HT-29 (cell line): ENCODE results near the gene POU2F2. TPM values are rescaled to one million over a fixed set of nuclear protein-coding genes. Genes with fewer than 3 reads are reported as not detected.
"Not testable (repeated sequence)": the region's sequence is repeated elsewhere in the genome, so short reads cannot be mapped to it uniquely, and the experiment has no call there.

Experiments
- DNase-seq: peaks from one replicate; pipeline ENCODE4 v3.0.0-alpha.2; 2015; ENCODE audit warnings: low spot score
- total RNA-seq: library from RNA; depleted of rRNA; stranded (reverse); fragments of >200 nt; shearing (Covaris generic); gene quantifications from 2 replicates; pipeline ENCODE4 v1.2.3, GENCODE V29; 2014

The POU2F2 gene
- total RNA-seq, 1 experiment from 2014 or later, result 0.03 TPM

DNA sequence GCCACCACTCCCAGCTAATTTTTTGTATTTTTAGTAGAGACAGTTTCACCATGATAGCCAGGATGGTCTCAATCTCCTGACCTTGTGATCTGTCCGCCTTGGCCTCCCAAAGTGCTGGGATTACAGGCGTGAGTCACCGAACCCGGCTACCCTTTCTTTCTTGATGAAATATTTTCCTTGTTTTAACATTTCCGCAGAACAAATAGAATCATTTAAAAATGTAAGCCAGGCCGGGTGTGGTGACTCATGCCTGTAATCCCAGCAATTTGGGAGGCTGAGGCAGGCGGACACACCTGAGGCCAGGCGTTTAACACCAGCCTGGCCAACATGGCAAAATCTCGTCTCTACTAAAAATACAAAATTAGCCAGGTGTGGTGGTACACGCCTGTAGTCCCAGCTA lies 32.0 kb downstream of the POU2F2 start:
- not testable (repeated sequence) for DNase-seq

- no peak for DNase-seq
These were observed 32.8 kb downstream of the POU2F2 start for GRCh38 chr19:42099336-42099925.

GRCh38 chr19:42098781-42099180 lies 33.5 kb downstream of the POU2F2 start:
- no peak for DNase-seq

GRCh38 chr19:42097461-42097860 lies 34.8 kb downstream of the POU2F2 start:
- no peak for DNase-seq

GRCh38 chr19:42096255-42096837 lies 35.9 kb downstream of the POU2F2 start:
- no peak for DNase-seq

GRCh38 chr19:42095814-42096230 lies 36.4 kb downstream of the POU2F2 start:
- no peak for DNase-seq

DNA sequence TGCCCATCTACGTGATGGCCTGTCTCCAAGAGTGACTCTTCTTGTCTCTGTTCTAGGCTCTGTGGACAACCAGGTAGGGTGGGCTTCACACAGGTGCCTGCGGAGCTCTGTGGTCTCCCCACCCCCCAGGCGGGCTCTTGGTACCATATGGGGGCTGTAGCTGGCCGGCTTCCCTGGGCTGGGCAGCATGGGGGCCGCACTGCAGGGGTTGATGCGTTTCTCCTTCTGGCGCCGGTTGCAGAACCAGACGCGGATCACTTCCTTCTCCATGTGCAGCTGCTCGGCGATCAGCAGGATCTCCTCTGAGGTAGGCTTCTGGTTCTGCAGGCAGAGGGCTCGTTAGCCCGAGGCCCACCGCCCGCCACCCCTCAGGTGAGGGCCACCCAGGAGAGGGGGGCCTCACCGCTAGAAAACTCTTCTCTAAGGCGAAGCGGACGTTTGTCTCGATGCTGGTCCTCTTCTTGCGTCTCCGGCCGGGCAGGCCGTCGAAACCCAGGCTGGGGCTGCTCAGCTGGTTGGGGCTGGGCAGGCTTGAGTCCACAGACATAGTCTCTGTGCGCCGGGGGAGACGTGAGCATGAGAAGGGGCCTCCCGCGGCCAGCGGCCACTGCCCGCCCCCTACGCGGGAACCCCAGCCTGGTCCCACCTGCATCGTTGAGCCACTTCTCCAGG lies 37.0 kb downstream of the POU2F2 start:
- DNase-seq, result no peak

DNA sequence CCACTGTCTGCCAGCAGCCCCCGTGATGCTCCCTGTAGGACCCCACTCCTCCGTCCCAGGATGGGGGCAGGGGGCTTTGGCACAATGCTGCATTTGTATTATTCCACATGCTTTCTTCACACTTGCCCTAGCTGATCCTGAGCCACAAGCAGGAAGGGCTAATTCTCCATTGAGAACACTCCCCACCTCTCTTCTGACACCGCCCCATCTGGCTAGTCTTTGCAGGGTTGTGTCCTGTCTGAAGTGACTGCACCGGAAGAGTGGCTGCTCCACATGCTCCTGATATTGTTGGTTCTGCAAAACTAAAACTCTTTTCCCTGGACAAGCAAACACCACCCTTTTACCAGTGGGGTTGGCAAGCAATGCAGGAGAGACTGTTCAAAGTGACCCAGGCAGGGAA lies 38.3 kb downstream of the POU2F2 start:
- DNase-seq, result no peak

GRCh38 chr19:42093505-42093904 lies 38.7 kb downstream of the POU2F2 start:
- no peak for DNase-seq

- peak; percentile 79 for DNase-seq
These were observed 39.9 kb downstream of the POU2F2 start for GRCh38 chr19:42092350-42092749.

DNA sequence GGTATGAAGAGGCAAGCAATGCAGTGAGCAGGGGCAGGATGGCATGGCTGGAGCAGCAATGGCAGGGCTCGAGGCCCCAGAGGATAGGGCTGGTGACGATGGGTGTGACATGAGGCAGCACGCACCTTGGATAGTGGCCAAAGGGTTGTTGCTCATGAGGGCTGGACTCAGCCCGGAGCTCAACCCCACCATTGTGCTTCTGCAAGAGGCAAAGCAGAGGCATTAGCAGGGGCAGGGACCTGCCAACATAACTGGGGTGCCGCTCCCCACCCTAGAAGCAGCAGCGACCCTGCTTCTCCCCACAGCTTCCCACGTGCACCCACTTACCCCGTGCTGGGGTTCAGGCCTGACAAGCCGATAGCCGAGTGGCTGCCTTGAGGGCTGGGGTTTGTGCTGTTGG lies 40.5 kb downstream of the POU2F2 start:
- DNase-seq, result peak; percentile 75

DNA sequence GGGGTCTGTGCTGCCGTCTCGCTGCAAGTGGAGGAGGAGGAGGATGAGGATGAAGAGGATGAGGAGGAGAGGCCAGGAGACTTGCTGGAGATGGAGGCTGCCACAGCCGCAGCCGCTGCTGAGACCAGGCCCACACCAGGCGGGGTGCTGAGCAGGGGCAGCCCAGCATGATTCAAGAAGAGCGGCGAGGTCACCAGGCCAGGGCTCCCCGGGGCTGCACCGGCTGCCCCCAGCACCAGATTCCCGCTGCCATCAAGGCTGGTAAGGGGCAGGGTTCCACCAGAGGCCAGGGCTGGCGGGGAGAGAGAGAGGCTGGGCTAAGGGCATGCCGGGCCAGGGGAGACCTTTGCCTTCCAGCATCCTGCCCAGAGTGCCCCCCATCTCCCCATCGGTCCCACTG lies 40.9 kb downstream of the POU2F2 start:
- DNase-seq, result no peak

DNA sequence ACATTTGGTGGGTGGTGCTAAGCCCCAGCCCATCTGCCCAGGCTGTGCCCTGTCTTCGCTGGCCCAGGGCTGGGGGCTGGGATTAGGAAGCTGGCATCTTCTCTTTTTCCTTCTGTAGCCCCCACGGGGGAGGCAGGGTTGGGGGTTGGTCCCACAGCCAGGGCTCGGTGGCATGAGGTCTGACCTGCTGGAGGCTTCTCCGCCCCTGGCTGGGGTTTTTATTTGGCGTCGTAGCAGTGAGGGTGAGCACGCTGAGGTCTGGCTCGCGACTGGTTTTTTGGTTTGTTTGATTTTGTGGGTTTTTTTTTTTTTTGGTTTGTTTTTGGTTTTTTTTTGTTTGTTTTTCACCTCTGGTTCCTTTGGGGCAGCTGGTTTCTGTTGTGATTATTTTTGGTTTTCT lies 41.6 kb downstream of the POU2F2 start:
- DNase-seq, result no peak

- no peak for DNase-seq
These were observed 42.5 kb downstream of the POU2F2 start for GRCh38 chr19:42089772-42090171.

GRCh38 chr19:42089191-42089750 lies 43.0 kb downstream of the POU2F2 start:
- no peak for DNase-seq

DNA sequence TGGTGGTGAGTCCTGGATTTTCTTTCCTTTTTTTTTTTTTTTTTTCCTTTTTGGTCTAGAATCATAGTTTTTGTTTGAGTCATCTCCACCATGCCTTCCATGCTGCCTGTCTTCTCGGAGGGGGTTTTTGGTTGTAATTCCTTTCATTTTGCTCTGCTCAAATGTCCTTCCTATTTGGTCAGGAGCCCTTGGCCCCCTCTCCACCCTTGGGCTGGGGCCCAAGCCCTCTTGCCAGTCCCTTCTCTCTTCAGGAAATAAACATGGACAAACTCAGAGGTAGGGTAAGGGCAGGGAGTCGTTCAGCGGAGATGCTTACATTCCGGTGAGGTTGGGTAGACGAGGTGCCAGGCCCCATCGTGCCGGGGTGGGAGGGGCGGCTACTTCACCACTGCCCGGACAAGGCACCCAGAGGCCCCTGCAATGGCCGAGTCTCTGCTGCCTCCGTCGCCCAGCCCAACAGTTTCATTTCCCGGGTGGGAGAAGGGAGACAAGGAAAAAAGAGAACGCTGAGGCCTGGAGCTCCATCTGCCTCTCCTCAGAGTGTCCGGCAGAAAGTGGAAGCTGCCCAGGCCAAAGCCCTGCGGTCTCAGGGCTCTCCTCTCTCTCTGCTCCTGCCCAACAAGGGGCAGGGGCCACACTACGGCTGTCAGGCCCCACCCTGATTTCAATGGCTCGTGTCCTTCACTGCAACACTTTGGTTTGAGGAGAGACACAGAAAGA lies 43.6 kb downstream of the POU2F2 start:
- DNase-seq, result no peak

GRCh38 chr19:42086770-42087550 lies 45.3 kb downstream of the POU2F2 start:
- DNase-seq, result no peak

- no peak for DNase-seq
These were observed 46.0 kb downstream of the POU2F2 start for GRCh38 chr19:42086188-42086736.

DNA sequence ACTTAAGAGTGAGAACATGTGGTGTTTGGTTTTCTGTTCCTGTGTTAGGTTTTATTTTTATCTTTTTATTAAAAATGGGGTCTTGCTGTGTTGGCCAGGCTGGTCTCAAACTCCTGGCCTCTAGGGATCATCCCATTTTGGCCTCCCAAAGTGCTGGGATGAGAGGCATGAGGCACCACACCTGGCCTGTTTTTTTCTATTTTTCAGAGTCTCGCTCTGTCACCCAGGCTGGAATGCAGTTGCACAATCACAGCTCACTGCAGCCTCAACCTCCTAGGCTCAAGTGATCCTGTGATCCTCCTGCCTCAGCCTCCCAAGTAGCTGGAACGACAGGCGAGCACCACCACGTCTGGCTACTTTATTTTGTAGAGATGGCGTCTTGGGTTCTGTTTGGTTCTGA lies 48.7 kb downstream of the POU2F2 start:
- no peak for DNase-seq

- peak; percentile 75 for DNase-seq
These were observed 50.6 kb downstream of the POU2F2 start for GRCh38 chr19:42081584-42082203.
